ENCODE data around the gene MZB1.
A peak's percentile ranks its signal among the peaks of the same experiment; 100 is the strongest.
"Not testable (repeated sequence)": the region's sequence is repeated elsewhere in the genome, so short reads cannot be mapped to it uniquely, and the experiment has no call there.

MZB1 gene

DNA sequence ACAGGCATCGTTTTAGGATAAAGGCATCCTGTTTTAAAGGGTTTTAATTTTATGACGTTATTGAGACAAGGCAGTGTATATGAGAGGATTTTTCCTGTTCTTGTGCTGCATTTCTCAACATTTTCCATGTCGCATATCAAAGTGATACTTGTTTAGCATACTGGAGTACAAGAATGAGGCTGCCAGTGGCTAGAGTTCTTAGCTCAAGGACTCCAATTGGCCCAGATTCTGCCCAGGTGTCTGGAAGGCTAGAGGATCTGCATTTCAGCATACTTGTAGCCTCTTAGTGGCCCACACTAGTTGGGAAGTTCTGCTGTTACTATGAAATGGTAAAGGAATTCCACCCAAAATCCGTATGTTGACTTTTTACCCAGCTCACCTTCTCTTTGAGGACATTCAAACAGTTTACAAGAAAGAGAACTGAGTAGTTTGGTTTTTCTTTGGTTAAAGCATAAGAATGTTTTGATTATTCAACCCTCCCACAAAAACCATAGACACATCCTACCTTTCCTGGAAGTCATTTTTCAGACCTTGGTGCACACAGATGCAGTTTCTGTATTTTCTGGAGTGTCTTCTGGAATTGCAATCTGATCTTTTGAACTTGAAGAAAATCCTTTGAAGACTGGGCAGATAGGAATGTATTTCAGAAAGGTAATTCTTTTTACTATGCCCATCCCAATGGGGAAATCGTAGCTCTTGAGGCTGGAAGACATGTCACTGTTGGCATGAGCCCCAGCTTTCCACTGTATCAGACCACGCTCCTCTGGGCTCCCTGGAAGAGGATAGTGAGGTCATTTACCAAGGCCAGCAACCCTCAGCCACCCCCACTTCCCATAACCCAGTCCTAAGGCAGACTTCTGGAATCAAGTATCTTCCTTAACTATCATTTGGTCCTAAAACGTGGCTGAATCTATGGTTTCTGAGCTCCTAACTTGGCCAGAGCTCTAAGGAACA lies 18.0 kb downstream of the MZB1 start:
- no peak for DNase-seq

DNA sequence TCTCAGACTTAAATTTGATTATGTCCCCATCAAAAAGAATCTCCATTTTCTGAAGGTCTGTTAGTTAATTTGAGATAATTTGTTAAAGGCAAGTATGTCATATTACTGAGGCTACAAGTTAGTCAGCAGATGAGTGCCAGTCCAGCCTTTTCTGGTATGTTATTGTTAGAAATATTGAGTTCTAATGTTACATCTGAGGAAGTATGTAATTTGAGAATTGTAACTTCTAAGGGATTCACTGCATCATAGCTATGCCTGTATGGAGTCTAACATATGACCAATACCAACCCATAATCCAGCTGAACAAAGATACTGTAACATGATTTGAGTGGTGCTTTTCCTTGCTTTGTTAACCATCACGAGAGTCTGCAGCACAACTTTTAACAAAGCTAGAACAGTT lies 20.5 kb downstream of the MZB1 start:
- no peak for DNase-seq

DNA sequence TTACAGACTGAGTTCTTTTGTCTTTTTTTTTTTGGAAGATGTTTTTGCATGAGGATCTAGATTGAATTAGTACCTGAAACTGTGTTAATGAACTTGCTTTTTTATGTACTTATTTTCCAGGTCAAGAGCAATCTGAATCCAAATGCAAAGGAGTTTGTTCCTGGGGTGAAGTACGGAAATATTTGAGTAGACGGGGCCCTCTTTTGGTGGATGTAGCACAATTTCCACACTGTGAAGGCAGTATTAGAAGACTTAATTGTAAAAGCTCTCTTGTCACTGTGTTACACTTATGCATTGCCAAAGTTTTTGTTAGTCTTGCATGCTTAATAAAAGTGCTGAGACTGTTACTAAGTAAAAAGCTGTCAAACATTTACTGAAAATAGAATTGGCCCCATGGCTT lies 21.1 kb downstream of the MZB1 start:
- peak; percentile 5 to 32 for DNase-seq

DNA sequence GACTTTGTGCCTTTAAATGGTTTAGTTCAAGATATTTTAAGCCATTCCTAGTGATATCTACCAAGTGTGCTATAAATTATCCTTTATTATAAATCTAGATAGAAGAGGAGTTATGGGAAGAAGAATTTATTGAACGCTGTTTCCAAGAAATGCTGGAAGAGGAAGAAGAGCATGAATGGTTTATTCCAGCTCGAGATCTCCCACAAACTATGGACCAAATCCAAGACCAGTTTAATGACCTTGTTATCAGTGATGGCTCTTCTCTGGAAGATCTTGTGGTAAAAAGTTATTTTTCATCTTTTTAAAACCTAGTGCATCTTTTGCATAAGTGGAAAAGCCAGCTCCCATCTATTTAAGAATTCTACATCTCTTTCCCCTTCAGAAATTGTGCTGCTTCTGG lies 25.2 kb downstream of the MZB1 start:
- DNase-seq, result no peak

DNA sequence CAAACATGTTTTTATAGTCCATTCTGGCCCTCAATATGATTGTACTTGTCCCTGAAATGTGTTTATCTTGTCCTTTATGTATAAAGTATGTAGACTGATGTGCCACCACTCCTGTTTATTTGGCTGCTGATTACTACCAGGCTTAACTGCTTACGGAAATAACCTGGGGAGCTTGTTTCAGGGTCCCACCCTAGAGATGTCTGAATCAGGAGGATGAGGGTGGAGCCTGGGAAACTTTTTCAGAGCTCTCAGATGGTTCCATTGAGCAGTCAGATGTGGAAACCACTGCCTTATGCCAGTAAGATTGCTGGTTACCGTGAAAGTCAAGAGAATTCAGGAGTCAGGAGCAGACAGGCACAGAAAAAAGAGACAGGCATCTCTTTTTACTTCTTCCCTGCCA lies 25.8 kb downstream of the MZB1 start:
- no peak for DNase-seq

DNA sequence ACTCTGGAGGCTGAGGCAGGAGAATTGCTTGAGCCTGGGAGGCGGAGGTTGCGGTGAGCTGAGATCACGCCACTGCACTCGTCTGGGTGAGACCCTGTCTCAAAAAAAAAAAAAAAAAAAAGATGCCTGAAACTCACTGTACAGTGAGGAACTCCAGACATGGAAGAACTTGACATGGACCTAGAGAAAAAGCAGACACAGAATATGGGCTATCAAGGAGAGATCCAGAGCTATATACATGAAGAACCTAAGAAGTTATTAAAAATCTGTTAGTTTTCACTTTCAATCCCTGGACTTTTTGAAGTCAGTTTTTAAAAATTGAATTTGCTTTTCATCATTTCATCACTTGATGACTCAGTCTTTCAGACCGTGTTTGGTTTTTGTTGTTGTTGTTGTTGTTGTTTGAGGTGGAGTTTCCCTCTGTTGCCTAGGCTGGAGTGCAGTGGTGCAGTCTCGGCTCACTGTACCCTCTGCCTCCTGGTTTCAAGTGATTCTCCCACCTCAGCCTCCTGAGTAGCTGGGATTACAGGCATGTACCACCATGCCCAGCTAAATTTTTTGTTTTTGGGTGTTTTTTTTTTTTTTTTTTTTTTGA lies 27.8 kb downstream of the MZB1 start:
- DNase-seq, result no peak

DNA sequence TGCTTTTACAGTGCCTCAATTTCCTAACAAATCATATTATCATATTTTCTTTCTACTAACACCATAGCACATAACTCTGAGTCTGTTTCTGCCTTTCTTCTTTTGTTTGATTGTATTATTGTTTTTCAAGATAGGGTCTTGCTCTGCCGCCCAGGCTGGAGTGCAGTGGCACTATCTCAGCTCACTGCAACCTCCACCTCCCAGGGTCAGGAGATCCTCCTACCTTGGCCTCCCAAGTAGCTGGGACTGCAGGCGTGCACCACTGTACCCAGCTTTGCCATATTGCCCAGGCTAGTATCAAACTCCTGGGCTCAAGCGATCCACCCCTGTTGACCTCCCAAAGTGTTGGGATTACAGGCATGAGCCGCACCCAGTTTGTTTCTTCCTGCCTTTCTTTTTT lies 29.3 kb downstream of the MZB1 start:
- DNase-seq, result no peak

DNA sequence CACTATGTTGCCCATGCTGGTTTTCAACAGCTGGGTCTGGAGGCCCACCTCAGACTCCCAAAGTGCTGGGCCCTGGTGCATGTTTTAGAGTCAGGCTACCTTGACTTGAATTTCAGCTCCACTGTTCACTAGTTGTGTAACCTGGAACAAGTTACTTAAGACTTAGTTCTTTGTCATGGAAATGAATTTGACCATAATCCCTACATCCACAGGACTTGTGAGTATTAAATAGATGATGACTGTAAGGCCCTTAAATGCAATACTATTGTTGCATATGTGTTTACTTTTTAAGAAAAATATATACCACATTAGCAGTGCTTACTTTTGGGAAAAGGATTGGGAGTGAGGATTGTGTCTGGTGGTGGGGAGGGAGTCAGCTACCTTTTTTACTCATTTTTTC lies 31.6 kb downstream of the MZB1 start:
- DNase-seq, result no peak

DNA sequence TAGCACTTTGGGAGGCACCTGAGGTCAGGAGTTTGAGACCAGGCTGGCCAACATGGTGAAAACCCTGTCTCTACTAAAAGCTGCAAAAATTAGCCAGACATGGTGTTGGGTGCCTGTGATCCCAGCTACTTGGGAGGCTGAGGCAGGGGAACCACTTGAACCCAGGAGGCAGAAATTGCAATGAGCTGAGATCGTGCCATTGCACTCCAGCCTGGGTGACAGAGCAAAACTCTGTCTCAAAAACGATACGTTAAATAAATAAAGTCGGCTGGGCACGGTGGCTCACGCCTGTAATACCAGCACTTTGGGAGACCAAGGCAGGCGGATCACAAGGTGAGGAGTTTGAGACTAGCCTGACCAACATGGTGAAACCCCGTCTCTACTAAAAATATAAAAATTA lies 33.8 kb downstream of the MZB1 start:
- not testable (repeated sequence) for DNase-seq

DNA sequence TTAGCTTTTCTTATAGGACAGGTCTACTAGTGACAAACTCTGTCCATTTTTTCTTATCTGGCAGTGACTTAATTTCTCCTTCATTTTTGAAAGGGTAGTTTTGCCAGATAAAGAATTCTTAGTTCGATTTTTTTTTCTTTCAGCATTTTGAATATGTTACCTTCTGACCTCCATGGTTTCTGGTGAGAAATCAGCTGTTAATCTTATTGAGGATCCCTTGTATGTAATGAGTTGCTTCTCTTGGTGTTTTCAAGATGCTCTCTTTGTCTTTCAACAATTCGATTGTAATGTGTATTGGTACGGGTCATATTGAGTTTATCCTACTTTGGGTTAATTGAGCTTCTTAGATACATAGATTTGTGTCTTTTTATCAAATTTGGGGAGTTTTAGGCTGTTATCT lies 35.5 kb downstream of the MZB1 start:
- no peak for DNase-seq

DNA sequence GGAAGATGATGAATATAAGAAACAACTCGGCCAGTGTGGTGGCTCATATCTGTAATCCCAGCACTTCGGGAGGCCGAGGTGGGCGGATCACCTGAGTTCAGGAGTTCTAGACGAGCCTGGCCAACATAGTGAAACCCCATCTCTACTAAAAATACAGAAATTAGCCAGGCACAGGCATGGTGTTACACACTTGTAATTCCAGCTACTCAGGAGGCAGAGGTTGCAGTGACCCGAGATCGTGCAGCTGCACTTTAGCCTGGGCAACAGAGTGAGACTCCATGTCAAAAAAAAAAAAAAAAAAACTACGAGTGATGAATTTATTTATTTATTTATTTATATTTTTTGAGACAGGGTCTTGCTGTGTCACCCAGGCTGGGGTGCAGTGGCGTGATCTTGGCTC lies 41.9 kb downstream of the MZB1 start:
- DNase-seq, result not testable (repeated sequence)

DNA sequence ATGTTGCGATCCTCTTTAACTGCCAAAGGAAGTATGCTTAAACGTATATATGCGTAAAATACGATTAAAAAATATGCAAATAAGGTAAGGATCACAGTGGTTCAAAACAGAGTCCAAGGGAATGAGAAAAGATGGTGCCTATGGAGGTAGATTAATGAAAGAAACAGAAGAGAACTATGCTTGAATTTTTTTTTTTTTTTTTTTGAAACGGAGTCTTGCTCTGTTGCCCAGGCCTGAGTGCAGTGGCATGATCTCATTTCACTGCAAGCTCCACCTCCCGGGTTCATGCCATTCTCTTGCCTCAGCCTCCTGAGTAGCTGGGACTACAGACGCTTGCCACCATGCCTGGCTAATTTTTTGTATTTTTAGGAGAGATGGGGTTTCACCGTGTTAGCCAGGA lies 44.3 kb downstream of the MZB1 start:
- DNase-seq, result not testable (repeated sequence)

DNA sequence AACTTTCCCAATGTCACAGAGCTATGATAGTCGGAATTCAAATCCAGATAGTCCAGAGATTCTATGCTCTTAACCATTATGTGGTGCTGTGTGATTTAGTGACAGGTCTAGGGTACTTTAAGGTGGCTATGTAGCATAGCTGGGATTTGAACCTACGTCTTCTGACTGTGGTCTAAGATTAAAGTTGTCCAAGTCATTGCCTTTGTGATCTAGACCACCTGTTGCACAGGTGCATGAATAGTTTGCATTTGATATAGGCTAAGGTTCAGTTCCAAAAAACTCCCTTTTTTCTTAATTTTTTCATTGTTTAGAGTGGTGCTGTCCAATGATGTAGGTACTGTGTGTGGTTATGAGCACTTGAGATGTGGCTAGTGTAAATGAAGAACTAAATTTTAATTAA lies 45.5 kb downstream of the MZB1 start:
- no peak for DNase-seq

DNA sequence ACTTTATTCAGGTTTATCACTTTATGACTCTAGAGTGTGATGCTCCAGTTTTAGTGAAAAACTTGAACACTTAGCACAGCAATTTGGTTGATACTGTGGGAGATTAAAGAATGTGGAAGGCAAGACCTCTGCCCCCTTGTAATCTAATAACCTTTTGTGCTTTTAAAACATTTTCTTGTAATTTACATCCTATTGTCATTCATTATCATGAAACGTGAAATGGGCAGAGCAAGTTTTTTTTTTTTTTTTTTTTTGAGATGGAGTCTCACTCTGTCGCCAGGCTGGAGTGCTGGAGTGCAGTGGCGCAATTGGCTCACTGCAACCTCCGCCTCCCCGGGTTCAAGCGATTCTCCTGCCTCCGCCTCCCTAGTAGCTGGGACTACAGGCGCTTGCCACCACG lies 46.2 kb downstream of the MZB1 start:
- no peak for DNase-seq

DNA sequence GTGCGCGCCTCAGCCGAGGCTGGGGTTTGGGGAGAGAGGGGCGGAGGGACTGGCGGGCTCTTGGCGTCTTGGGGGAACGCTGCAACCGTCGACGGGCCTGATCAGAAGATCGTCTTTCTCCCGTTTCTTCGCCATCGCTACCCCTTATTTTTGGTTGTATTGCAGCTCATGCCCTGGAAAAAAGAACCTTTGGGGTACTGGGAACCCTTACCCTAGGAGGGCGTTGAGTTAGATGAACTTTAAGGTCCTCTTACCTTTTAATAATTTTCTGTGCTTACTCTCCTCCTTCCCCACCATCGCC lies 47.3 kb downstream of the MZB1 start:
- no peak for DNase-seq

DNA sequence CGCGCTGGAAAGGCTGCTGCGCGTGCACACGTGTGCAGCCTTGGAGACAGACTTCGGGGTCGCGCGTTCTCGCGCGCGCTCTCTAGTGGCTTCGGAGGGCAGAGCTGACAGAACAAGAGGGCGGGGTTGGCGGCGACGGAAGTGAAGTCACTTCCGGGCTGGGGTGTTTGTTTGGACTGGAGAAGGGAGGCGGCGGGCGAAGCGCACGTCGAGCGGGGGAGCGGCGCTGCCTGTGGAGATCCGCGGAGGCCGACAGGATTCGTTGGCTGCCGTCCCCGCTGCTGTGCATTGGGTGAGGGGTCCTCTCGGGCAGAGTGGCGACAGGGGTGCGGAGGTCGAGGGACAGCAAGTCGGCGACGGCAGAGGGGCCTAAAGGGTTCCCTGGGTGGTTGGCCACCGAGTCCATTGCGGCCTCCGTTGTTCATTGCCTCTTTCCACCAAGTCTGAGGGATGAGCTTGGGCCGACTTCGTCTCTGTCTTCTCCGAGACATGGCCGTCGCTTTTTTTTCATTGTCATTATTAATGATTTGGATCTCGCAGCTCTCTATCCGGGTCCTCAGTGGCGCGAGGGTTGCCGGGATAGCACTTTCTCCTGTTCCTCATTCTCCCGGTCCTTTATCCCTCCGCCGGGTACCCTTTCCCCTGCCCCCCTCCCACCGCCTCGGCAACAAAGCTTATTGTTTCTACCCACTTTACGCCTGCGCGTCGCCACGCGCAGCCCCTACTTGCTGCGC lies 47.9 kb downstream of the MZB1 start, which contains the start of gene PAIP2:
Gene PAIP2 (plus strand): TSS at position 166 of the 734 bp plus-strand sequence. CDS start 21,931 bp downstream, outside the sequence.
- DNase-seq, result peak; percentile 90 to 96

DNA sequence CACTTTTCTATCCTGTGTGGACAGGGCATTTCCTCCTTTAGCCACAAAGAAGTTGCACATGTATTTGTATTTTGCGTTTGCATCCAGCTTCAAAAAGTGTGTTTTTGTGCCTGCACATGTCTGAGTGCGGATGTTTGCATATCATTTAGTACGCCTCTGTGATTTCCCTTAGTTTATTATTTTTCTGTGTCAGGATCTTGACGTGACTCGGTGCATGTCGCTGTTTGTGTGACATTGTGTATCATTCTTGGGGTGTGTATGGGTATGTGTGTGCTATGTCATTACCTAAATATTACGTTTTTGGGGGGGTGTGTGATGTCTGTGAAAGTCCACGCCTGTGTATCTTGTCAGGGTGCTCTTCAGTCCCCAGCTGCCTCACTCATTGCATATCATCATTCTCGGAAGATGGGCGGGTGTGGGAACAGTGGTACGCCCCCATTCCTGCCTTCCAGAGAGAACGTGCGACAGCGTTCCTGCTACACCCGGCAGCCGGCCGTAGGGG lies 48.5 kb downstream of the MZB1 start:
- no peak for DNase-seq

DNA sequence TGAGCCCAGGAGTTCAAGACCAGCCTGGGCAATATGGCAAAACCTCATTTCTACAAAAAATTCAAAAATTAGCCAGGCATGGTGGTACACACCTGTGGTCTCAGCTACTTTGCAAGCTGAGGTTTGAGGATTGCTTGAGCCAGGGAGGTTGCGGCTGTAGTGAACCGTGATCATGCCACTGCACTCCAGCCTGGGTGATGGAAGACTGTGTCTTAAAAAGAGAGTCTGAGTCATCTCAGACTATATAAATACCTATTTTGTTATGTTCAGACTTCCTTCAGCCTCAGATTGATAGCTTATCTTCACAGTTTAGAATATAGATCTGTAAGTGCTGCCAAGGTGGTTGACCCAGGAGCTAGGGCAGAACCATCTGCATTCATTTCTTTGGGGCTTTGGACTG lies 49.7 kb downstream of the MZB1 start:
- DNase-seq, result no peak
